GM23248 (cell line): ENCODE measurements around the gene RUBCNL.

ENCODE experiments used
- EZH2 ChIP-seq: fragments of 200-600 bp; sonication (generic); IDR thresholded peaks from 2 replicates; pipeline ENCODE4 v1.6.1; 2018; ENCODE audit warnings: antibody characterized with exemption, mild to moderate bottlenecking; ENCODE audit not compliant: insufficient read depth, poor library complexity, severe bottlenecking
- EZH2phosphoT487 ChIP-seq: fragments of 200-600 bp; sonication (generic); IDR thresholded peaks from 2 replicates; pipeline ENCODE4 v1.6.1; 2018; ENCODE audit warnings: antibody characterized with exemption, moderate library complexity, mild to moderate bottlenecking, low read depth; ENCODE audit not compliant: insufficient read depth

DNA sequence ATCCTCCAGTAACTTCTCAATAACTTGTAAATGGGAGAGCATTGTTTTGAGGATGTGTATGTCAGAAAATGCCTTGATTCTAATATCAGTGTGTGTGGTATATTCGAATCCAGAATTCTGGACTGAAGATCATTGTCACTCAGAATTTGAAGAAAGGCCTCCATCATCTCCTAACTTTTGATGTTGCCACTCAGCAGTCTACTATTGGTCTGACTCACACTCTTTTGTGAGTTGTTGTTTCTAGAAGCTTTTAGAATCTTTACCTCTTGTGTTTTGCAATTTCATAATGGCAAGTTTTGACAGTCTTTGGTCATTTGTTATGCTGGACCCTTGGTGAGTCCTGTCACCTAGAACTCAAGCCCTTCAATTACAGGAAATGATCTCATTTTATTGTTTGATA, 77.0 kb downstream of the RUBCNL start:
- TF ChIP-seq EZH2 (no peak), EZH2phosphoT487 (no peak)
